ENCODE results near the gene SLC23A2.
"Not testable (repeated sequence)": the region's sequence is repeated elsewhere in the genome, so short reads cannot be mapped to it uniquely, and the experiment has no call there.

GRCh38 chr20:5028258-5029059, 27.1 kb upstream of the SLC23A2 start:
- TF ChIP-seq POLR2A (IDR thresholded peaks at IDR 0.05): not testable (repeated sequence)
- TF ChIP-seq, protein P1, sequence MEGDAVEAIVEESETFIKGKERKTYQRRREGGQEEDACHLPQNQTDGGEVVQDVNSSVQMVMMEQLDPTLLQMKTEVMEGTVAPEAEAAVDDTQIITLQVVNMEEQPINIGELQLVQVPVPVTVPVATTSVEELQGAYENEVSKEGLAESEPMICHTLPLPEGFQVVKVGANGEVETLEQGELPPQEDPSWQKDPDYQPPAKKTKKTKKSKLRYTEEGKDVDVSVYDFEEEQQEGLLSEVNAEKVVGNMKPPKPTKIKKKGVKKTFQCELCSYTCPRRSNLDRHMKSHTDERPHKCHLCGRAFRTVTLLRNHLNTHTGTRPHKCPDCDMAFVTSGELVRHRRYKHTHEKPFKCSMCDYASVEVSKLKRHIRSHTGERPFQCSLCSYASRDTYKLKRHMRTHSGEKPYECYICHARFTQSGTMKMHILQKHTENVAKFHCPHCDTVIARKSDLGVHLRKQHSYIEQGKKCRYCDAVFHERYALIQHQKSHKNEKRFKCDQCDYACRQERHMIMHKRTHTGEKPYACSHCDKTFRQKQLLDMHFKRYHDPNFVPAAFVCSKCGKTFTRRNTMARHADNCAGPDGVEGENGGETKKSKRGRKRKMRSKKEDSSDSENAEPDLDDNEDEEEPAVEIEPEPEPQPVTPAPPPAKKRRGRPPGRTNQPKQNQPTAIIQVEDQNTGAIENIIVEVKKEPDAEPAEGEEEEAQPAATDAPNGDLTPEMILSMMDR (IDR thresholded peaks at IDR 0.05): not testable (repeated sequence)
